GM10266 (cell line): Measurements from ENCODE around the gene SEC24A.
A peak's percentile ranks its signal among the peaks of the same experiment; 100 is the strongest.
"Not testable (repeated sequence)": the region's sequence is repeated elsewhere in the genome, so short reads cannot be mapped to it uniquely, and the experiment has no call there.

ENCODE experiments used
- DNase-seq: peaks from one replicate; pipeline ENCODE4 v3.0.0; 2012; ENCODE audit errors: extremely low spot score
- CTCF ChIP-seq: IDR thresholded peaks from 2 replicates; pipeline ENCODE4 v1.5.1; 2012; ENCODE audit warnings: mild to moderate bottlenecking, low read depth; ENCODE audit not compliant: control insufficient read depth, insufficient read depth; ENCODE audit errors: missing control alignments

SEC24A gene

GRCh38 chr5:134634227-134634626, 14.4 kb upstream of the SEC24A start:
- no peak for TF ChIP-seq CTCF
- no peak for DNase-seq

DNA sequence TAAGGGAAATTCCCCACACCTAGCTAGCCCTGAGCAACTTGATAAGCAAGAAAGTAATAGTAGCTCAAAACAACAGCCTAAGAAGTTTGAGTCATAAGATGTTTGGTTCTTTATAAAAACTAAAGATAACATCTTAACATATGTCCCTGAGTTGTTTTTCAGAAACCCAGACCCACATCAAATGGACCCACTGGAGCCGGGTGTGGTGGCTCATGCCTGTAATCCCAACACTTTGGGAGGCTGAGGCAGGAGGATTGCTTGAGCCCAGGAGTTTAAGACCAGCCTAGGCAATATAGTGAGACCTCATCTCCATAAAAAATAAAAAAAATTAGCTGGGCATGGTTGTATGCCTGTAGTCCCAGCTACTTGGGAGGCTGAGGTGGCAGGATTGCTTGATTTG, 13.2 kb upstream of the SEC24A start:
- DNase-seq: not testable (repeated sequence)

DNA sequence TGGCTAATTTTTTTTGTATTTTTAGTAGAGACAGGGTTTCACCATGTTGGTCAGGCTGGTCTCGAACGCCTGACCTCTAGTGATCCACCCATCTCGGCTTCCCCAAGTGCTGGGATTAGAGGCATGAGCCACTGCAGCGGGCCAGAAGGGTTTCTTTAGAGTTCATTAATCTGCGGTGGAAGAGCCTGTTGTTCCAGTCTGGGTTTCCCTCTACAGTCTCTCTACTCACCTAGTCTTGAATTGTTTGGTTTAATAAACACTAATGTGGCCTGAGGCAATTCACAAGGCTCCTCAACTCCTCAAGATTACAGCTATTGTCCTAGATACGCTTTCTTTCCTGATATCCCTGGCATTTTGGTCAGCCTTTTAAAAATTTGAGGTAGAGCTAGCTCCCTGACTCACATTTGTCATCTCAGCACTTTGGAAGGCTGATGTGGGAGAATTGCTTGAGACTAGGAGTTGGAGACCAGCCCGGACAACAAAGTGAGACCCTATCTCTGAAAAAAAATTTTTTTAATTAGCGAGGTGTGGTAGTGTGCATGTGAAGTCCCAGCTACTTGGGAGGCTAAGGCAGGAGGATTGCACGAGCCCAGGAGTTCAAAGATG, 11.4 kb upstream of the SEC24A start:
- TF ChIP-seq CTCF: no peak
- DNase-seq: no peak

GRCh38 chr5:134638760-134639201, 9.8 kb upstream of the SEC24A start:
- DNase-seq: no peak
- no peak for TF ChIP-seq CTCF

DNA sequence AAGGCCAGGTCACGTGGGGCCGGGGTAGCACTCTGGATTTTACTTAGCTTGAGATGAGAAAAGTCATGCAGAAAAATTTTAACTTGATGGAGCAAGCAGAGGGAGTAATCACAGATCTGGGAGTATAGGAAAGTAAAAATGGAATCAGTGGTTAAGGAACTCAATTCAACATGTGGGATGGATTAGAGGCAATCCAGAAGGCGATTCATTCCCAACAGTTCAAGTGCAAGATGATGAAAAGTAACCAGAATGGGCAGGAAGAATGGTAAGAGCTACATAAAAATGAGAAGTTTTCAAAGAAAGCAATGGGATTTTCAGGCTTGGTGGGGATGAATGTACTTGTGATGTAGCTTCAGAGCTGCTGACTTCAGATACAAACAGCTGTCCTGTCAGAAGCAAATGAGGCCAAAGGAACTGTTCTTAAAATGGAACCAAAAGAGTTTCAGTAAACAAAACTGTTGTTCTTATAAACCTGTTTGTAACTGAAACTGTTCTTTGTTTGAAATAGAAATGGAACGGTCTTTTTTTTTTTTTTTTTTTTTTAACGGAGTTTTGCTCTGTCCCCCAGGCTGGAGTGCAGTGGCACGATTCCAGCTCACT, 5.6 kb upstream of the SEC24A start:
- TF ChIP-seq CTCF: no peak
- peak; percentile 48 for DNase-seq

GRCh38 chr5:134647750-134648424, 698 bp upstream of the SEC24A start:
- no peak for TF ChIP-seq CTCF
- DNase-seq: peak; percentile 58

- DNase-seq: peak; percentile 29
- TF ChIP-seq CTCF: no peak
These were observed 714 bp downstream of the SEC24A start for GRCh38 chr5:134649163-134649835.

DNA sequence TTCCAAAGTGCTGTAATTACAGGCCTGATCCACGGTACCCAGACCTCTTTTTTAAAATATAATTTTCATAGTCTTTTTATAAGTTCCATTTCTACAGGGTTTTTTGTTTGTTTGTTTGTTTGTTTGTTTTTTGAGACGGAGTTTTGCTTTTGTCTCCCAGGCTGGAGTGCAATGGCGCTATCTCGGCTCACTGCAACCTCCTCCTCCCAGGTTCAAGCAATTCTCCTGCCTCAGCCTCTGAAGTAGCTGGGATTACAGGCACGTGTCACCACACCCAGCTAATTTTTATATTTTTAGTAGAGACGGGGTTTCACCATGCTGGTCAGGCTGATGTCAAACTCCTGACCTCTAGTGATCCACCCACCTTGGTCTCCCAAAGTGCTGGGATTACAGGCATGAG, 2.1 kb downstream of the SEC24A start:
- not testable (repeated sequence) for DNase-seq
